D721Med (cell line): Measurements from ENCODE around the gene TROAP.

Experiments used
- DNase-seq: peaks from one replicate; pipeline ENCODE4 v3.0.0; 2011; ENCODE audit warnings: low spot score; ENCODE audit not compliant: insufficient read length
- FAIRE-seq: peaks from 2 replicates; lab custom pipeline; 2011; peaks lifted over from hg19 to GRCh38; lab: Jason Lieb, UNC
- TF ChIP-seq, protein P1 (sequence below): IDR thresholded peaks from 2 replicates; pipeline ENCODE4 v1.5.1; 2012; ENCODE audit warnings: mild to moderate bottlenecking, control low read depth; ENCODE audit not compliant: insufficient read depth; ENCODE audit errors: missing control alignments

TROAP gene

DNA sequence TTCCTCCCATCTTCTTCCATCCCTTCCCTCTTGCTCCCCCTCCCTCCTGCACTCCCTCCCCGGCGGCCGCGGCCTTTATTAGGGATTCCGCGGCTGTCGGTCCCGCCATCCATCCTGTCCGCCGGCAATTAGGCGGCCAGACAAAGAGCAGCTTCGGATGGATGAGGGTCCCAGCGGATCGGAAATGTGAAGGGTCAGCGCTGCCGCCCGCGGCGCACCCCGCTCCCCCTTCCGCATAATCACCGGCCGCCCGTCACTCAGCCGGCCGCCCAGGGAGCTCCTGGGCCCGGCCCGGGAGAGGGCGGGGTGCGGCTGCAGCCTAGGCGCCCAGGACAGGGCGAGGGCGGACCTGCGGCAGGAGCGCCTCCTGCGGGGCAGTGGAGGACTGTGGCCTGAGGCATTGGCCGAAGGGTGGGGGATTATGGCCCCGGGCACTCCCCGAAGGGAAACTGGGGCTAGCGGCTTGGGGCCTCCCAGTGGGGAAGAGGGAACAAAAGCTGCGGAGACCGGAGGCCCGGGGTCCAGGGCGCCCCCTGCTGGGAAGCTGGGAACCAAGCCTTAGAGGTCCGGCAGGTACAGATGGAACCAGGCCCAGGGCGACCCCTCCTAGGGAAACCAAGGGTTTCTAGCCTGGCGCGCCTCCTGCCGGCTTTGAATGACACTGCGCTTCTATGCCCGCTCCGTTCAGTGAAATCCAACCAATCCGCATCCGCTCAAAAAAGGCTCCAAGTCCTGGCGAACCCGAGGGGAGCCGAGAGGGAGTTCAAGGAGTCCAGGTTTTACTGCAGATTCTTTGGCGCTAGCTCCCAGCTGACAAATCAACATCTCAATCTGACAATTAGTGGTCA lies 19.2 kb downstream of the TROAP start:
- no peak for FAIRE-seq

DNA sequence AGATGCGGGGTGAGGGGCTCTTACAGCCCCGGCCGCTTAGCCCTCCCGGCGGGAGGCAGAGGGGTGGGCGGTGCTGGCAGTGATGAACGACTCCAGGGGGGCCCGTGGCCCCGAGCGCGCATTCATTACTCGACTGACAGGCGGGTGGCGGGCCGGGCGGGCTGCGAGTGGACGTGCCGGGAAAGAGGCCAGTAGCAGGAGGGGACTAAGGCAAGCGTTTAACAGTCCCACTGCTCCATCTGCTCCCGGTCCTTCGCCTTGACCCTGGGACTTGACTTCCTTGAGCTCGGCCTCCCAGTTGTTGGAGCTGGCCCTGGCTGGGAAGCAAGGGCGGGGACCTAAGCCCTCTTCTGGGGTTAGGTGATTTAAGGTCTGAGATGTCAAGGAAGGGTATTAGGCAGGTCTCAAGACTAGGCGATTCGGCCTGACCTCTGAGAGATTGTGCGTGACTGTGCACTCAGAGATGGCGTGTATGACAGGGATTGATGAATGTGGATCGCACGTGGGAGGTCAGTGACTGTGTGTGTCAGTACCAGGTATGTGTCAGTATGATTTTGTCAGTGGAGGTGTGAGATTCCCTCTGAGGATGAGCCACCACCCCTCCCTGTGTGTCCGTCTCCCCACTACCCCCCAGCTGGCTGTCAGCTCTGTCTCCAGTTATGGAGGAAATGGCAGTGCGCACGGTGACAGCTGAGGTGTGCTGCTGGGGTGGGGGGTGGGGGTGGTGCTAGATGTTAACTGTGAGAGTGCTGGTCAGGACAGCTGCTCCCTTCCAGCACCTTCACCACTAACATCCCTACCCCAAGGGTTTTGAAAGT lies 20.1 kb downstream of the TROAP start:
- TF ChIP-seq, protein P1, sequence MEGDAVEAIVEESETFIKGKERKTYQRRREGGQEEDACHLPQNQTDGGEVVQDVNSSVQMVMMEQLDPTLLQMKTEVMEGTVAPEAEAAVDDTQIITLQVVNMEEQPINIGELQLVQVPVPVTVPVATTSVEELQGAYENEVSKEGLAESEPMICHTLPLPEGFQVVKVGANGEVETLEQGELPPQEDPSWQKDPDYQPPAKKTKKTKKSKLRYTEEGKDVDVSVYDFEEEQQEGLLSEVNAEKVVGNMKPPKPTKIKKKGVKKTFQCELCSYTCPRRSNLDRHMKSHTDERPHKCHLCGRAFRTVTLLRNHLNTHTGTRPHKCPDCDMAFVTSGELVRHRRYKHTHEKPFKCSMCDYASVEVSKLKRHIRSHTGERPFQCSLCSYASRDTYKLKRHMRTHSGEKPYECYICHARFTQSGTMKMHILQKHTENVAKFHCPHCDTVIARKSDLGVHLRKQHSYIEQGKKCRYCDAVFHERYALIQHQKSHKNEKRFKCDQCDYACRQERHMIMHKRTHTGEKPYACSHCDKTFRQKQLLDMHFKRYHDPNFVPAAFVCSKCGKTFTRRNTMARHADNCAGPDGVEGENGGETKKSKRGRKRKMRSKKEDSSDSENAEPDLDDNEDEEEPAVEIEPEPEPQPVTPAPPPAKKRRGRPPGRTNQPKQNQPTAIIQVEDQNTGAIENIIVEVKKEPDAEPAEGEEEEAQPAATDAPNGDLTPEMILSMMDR = no peak
- no peak for DNase-seq
- FAIRE-seq = no peak

More for the DNA sequence above, 19.2 kb downstream of the TROAP start:
- TF ChIP-seq, protein P1 = peak; percentile 83
- DNase-seq = peak; percentile 93

DNA sequence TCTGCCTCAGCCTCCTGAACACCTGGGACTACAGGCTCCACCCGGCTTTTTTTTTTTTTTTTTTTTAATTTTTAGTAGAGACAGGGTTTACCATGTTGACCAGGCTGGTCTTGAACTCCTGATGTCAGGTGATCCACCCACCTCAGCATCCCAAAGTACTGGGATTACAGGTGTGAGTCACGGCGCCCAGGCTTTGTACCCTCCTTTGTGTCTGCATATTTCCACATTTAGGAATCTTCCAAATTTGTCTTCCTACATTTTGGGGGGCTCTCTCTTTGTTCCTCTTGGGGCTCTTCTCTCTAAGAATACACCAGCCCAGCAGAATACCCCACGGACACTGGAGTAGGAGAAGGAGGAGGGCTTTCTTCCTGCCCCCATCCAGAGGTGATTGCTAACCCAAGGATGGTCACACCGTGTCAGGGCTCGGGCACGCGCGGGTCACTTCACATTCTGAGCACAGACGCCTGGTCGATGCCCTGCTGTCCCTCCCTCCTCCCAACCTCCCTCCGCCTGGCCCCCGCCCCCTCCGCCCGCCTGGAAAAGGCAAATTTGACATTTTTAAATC lies 21.5 kb downstream of the TROAP start:
- TF ChIP-seq, protein P1 = no peak
- DNase-seq (no peak), FAIRE-seq (no peak)

DNA sequence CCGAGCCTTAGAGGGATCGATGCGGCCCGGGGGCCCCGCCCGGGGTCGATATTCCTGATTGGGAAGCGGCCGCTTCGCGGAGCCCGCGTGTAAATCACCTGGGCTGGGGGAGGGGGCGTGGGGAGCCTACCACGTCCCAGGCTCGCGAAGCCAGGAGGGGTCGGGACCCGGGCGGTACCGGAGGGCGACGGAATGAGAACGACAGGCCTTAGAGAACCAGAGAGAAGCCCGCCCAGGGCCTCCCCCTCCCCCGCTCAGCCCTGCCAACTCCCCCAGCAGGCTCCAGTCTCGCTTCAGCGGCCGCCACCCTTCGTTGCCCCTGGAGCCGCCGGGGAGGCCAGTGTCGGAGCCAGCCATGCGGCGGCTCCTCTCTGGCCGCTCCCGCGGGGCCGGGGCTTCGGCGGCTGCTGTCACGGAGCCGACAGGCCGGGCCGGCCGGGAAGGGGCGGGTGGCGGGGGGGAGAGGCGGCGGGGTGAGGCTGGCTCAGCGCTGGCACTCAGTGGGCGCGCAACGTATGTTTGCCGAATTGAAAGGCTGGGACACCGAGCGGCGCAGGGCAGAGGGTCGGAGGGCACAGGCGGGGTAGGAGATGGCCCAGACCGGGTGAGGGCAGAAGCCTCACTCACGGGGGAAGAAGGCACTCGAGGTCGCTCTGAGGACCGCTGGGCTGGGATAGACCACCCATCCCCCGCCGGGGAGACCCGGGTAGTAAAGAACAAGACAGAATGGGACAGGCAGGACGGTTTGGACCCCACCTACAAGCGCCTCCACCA lies 22.2 kb downstream of the TROAP start:
- FAIRE-seq (no peak), DNase-seq (no peak)
- TF ChIP-seq, protein P1 = no peak

DNA sequence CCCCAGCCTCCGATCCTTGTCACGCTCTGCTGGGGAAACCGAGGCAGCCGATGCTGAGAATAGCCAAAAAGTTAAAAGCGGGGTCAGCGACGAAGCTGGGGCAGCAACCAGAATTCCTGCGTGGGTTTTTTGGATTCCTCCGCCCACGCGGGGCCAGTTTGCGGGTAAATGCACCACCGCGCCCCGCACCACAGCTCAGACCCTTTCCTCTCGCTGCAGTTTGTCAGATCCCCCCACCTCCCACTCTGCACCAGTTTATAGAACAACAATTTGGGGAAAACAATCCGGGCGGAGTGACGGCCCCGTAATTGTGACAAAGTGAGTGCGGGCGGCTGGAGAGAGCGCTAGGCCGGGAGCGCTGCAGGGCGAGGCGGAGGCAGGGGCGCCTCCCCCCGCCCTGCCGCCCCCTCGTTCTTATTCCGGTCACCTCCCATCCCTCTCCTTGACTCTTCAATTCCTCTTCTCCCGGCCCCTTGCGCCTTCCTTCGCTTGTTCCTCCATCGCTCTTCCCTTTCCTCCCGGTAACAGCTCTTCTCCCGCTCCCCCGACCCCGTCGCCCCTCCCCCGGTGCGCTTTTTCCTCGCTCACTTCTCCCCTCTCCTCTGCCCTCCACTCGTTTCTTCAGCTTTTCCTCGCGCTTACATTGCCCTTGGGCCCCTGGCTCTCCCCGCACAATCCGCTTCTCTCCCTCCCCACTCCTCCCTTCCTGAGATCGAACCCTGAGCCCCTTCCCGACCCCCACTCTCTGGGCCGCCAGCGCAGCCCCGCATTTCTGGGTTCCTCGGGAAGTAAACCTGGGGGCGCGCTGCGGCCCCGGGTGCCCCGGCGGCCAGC lies 23.0 kb downstream of the TROAP start:
- TF ChIP-seq, protein P1 = no peak
- no peak for DNase-seq
- FAIRE-seq = no peak
